HepG2 (cell line): ENCODE measurements around the gene ZXDC.

ENCODE experiments used
- ATF6 ChIP-seq: sonication (generic); formaldehyde crosslinking; conservative IDR thresholded peaks from 2 replicates; pipeline ENCODE4 v1.4.0; 2020; ENCODE audit warnings: missing genetic modification reagents
- U2AF1 ChIP-seq: fragments of 200-400 bp; formaldehyde crosslinking; optimal IDR thresholded peaks from 2 replicates; pipeline ENCODE3; 2017; ENCODE audit warnings: mild to moderate bottlenecking, low read depth, low read length
- ZNF572 ChIP-seq: sonication (generic); formaldehyde crosslinking; IDR thresholded peaks from 2 replicates; pipeline ENCODE4 v1.5.1; 2020; ENCODE audit warnings: mild to moderate bottlenecking, missing genetic modification reagents
- TF ChIP-seq, protein P1 (sequence below): IDR thresholded peaks from 2 replicates; pipeline ENCODE4 v1.6.1; 2012; ENCODE audit warnings: low read length, improper control_type of control experiment

DNA sequence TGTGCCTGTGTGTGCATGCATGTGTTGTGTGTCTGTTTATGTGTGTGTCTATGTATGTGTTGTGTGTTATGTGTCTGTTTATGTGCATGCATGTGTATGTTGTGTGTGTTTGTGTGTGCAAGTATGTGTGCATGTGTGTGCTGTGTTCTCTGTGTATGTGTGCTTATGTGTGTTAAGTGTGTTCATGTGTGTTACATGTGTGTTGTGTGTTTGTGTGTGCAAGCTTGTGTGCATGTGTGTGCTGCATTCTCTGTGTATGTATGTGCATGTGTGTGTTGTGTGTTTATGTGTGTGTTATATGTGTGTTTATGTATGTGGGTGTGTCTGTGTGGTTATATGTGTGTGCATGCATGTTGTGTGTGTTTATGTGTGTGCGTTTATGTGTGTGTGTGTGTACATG, 27.0 kb upstream of the ZXDC start:
- TF ChIP-seq ATF6 (no peak), ZNF572 (CRISPR knock-in tag) (no peak), U2AF1 (no peak)
- TF ChIP-seq, protein P1, sequence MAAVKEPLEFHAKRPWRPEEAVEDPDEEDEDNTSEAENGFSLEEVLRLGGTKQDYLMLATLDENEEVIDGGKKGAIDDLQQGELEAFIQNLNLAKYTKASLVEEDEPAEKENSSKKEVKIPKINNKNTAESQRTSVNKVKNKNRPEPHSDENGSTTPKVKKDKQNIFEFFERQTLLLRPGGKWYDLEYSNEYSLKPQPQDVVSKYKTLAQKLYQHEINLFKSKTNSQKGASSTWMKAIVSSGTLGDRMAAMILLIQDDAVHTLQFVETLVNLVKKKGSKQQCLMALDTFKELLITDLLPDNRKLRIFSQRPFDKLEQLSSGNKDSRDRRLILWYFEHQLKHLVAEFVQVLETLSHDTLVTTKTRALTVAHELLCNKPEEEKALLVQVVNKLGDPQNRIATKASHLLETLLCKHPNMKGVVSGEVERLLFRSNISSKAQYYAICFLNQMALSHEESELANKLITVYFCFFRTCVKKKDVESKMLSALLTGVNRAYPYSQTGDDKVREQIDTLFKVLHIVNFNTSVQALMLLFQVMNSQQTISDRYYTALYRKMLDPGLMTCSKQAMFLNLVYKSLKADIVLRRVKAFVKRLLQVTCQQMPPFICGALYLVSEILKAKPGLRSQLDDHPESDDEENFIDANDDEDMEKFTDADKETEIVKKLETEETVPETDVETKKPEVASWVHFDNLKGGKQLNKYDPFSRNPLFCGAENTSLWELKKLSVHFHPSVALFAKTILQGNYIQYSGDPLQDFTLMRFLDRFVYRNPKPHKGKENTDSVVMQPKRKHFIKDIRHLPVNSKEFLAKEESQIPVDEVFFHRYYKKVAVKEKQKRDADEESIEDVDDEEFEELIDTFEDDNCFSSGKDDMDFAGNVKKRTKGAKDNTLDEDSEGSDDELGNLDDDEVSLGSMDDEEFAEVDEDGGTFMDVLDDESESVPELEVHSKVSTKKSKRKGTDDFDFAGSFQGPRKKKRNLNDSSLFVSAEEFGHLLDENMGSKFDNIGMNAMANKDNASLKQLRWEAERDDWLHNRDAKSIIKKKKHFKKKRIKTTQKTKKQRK: no peak
